ENCODE measurements around the gene TM7SF2. TPM values are rescaled to one million over a fixed set of nuclear protein-coding genes. Genes with fewer than 3 reads are reported as not detected.

Gene TM7SF2
- total RNA-seq, 2 experiments from 2014 or later, result 12.4 to 17.5 TPM

DNA sequence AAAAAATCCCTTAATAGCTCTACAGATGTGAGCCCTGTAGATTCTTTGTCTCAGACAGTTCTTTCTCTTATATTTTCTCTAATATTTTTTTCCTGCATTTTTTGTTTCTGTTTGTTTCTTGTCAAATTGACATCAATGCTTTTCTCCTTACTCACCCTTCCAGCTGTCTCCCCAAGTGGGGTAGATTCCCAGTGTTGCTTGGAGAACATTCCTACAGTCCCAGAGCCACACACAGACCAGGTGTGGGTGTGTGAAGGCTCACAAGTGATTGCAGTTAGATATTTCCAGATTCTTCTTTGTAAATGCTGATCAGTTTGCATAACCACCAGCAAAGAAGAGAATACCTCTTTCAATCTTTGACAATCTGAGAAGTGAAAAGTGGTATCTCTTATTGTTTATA is 8.2 kb upstream of the TM7SF2 start:
- Mint-ChIP-seq H3K4me3 (no peak overlapping the region), H3K27ac (peak overlapping the region; percentile 52), H3K27me3 (no peaks in the 10 kb centered on the region), H3K36me3 (ENCODE audit: low read depth) (peaks cover 14% of the 10 kb centered on the region), H3K4me1 (ENCODE audit: low read depth) (peaks cover 10% of the 10 kb centered on the region), H3K9me3 (no peaks in the 10 kb centered on the region)
- no peak for ATAC-seq
- CTCF ChIA-PET, result interaction anchor here (1.3 to 2.3 kb wide), 3 partner anchors 8 to 316 kb away, joined by 4 to 8 read pairs (median 4); partner anchors contain the start of genes TM7SF2 and ZNHIT2
- POLR2A ChIA-PET, result interaction anchor here (0.9 to 20.0 kb wide), 2 partner anchors 11 to 158 kb away, joined by 3 to 294 read pairs; partner anchors contain the start of genes FAU, MRPL49, POLA2 and TM7SF2
- DNase-seq, result no peak
- TF ChIP-seq, protein P1, sequence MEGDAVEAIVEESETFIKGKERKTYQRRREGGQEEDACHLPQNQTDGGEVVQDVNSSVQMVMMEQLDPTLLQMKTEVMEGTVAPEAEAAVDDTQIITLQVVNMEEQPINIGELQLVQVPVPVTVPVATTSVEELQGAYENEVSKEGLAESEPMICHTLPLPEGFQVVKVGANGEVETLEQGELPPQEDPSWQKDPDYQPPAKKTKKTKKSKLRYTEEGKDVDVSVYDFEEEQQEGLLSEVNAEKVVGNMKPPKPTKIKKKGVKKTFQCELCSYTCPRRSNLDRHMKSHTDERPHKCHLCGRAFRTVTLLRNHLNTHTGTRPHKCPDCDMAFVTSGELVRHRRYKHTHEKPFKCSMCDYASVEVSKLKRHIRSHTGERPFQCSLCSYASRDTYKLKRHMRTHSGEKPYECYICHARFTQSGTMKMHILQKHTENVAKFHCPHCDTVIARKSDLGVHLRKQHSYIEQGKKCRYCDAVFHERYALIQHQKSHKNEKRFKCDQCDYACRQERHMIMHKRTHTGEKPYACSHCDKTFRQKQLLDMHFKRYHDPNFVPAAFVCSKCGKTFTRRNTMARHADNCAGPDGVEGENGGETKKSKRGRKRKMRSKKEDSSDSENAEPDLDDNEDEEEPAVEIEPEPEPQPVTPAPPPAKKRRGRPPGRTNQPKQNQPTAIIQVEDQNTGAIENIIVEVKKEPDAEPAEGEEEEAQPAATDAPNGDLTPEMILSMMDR (IDR thresholded peaks at IDR 0.05), result no peak
- intact Hi-C loops (cut with micrococcal nuclease), result no loop called here

DNA sequence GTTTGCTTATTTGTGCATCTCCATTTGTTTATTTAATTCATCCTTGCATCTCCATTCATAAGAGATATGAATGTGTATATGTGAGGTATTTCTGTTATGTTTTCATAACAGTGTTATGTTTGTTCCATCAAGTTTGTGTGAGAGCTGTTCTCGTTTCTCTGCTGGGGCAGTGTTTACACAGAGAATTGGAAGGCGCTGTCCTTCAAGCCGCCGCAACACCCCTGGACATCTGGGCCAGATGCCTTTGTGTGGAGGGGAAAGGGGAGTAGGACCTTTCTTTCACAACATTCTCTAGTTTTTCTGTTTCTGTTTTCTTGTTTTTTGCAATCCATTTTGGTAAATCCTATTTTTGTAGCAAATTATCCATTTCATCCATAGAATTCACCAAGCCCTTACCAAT is 7.0 kb upstream of the TM7SF2 start:
- H3K4me3 Mint-ChIP-seq, result no peak overlapping the region
- CTCF ChIA-PET, result interaction anchor here (0.9 to 1.3 kb wide), 2 partner anchors 7 to 8 kb away, joined by 3 to 4 read pairs; partner anchors contain the start of gene TM7SF2
- DNase-seq (no peak), ATAC-seq (no peak)
- peaks cover 8% of the 10 kb centered on the region for H3K4me1 Mint-ChIP-seq (ENCODE audit: low read depth)
- peak overlapping the region; percentile 74 for H3K27ac Mint-ChIP-seq
- intact Hi-C loops (cut with micrococcal nuclease), result no loop called here
- peaks cover 14% of the 10 kb centered on the region for H3K36me3 Mint-ChIP-seq (ENCODE audit: low read depth)
- no peaks in the 10 kb centered on the region for H3K27me3 Mint-ChIP-seq
- POLR2A ChIA-PET, result interaction anchor here (0.5 to 20.0 kb wide), 2 partner anchors 10 to 24 kb away, joined by 4 to 294 read pairs; partner anchors contain the start of genes FAU, MRPL49, TM7SF2 and ZNHIT2
- TF ChIP-seq, protein P1 (IDR thresholded peaks at IDR 0.05), result no peak
- no peaks in the 10 kb centered on the region for H3K9me3 Mint-ChIP-seq

DNA sequence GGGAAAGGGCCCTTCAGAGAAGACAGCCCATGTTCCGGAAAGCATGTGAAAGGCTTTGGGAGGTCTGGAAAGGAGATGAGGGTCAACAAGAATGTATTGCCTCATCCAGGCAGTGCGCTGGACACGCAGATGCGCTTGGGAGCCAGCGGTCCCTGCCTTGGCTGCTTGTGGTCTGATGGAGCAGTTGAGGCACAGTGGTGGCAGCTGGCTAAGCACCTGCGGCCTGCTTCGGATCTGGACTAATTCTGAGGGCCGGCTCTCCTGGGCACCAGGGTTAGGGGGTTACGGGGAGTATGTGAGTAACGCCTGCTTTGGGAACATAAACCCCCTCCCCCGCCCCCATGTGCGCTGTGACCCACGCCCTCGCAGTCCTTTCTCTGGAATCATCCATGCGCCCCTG is 4.6 kb upstream of the TM7SF2 start:
- CTCF ChIA-PET, result interaction anchor here (1.6 to 7.6 kb wide), 2 partner anchors 8 to 10 kb away, joined by 4 to 115 read pairs; partner anchors contain the start of genes VPS51 and ZNHIT2
- Mint-ChIP-seq H3K27ac (peak overlapping the region; percentile 50), H3K4me3 (no peak overlapping the region), H3K27me3 (no peaks in the 10 kb centered on the region), H3K9me3 (no peaks in the 10 kb centered on the region), H3K4me1 (ENCODE audit: low read depth) (peaks cover 24% of the 10 kb centered on the region), H3K36me3 (ENCODE audit: low read depth) (peaks cover 14% of the 10 kb centered on the region)
- no peak for DNase-seq
- POLR2A ChIA-PET, result interaction anchor here (0.6 to 16.2 kb wide), 4 partner anchors 10 to 24 kb away, joined by 3 to 294 read pairs (median 16); partner anchors contain the start of genes FAU, MRPL49, VPS51 and ZNHIT2
- TF ChIP-seq, protein P1 (IDR thresholded peaks at IDR 0.05), result no peak
- intact Hi-C loops (cut with micrococcal nuclease), result no loop called here
- no peak for ATAC-seq

DNA sequence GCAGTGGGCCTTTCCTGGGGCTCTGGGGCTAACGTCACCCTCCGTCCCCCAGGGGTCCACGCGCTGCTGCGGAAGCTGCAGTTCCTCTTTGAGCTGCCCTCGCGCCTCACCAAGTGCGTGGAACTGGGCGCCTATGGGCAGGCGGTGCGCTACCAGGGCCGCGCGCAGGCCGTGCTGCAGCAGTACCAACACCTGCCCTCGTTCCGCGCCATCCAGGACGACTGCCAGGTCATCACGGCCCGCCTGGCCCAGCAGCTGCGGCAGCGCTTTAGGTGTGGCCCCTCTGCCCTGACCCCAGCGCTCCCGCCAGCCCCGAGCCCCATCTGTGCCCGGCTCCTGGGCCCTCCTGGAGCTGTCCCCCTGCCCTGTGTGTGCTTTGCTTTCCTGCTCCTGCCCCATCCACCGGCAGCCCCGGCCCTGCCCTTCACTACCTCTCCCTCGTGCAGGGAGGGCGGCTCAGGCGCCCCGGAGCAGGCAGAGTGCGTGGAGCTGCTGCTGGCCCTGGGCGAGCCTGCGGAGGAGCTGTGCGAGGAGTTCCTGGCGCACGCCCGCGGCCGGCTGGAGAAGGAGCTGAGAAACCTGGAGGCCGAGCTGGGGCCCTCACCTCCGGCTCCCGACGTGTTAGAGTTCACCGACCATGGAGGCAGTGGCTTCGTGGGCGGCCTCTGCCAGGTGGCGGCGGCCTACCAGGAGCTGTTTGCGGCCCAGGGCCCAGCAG is 3.8 kb upstream of the TM7SF2 start:
- intact Hi-C loops (cut with micrococcal nuclease), result no loop called here
- no peak overlapping the region for H3K4me3 Mint-ChIP-seq
- TF ChIP-seq, protein P1 (IDR thresholded peaks at IDR 0.05), result no peak

More for the DNA sequence above, 3.8 kb upstream of the TM7SF2 start:
- H3K4me1 Mint-ChIP-seq (ENCODE audit: low read depth), result peaks cover 26% of the 10 kb centered on the region
- no peak overlapping the region for H3K27ac Mint-ChIP-seq
- ATAC-seq (no peak), DNase-seq (no peak)
- no peaks in the 10 kb centered on the region for H3K9me3 Mint-ChIP-seq
- H3K27me3 Mint-ChIP-seq, result no peaks in the 10 kb centered on the region
- POLR2A ChIA-PET, result interaction anchor here (0.6 to 16.2 kb wide), 6 partner anchors 9 to 27 kb away, joined by 3 to 294 read pairs (median 8); partner anchors contain the start of genes FAU, MRPL49, VPS51 and ZNHIT2
- peaks cover 14% of the 10 kb centered on the region for H3K36me3 Mint-ChIP-seq (ENCODE audit: low read depth)
- CTCF ChIA-PET, result interaction anchor here (1.6 to 7.6 kb wide), 4 partner anchors 9 to 95 kb away, joined by 4 to 115 read pairs (median 26); partner anchors contain the start of genes ARL2, FAU, MRPL49 and VPS51

All from activated CD8-positive, alpha-beta T cell treated with anti-CD3 and anti-CD28 coated beads for 36 hours (primary cell).